HUES64 (cell line): ENCODE measurements around the gene ATP9A. TPM values are rescaled to one million over a fixed set of nuclear protein-coding genes. Genes with fewer than 3 reads are reported as not detected.
"Not testable (repeated sequence)": the region's sequence is repeated elsewhere in the genome, so short reads cannot be mapped to it uniquely, and the experiment has no call there.

Experiments used
- H3K27ac ChIP-seq: 2 replicates; pipeline ENCODE4 v1.7.0; 2013; ENCODE audit warnings: low read depth, low read length, inconsistent platforms
- H3K27me3 ChIP-seq: 2 replicates; pipeline ENCODE4 v1.6.1; 2013; ENCODE audit warnings: mild to moderate bottlenecking, low read length; ENCODE audit not compliant: insufficient read depth
- H3K36me3 ChIP-seq: 2 replicates; pipeline ENCODE4 v1.6.1; 2013; ENCODE audit warnings: mild to moderate bottlenecking, low read length; ENCODE audit not compliant: insufficient read depth
- H3K4me1 ChIP-seq: 2 replicates; pipeline ENCODE4 v1.6.1; 2013; ENCODE audit warnings: mild to moderate bottlenecking, low read length, moderate library complexity; ENCODE audit not compliant: insufficient read depth
- H3K4me3 ChIP-seq: 2 replicates; pipeline ENCODE4 v1.5.1; 2013; ENCODE audit warnings: mild to moderate bottlenecking, low read length, moderate library complexity
- H3K9ac ChIP-seq: 2 replicates; pipeline ENCODE4 v1.6.1; 2013; ENCODE audit warnings: mild to moderate bottlenecking, low read depth, low read length
- H3K9me3 ChIP-seq: 2 replicates; pipeline ENCODE4 v1.6.1; 2013; ENCODE audit warnings: low read depth, low read length; ENCODE audit not compliant: insufficient read depth
- WGBS: fragments of 150-250, 120-280 bp; methylation state at CpG from one replicate; pipeline ENCODE4 v1.1.7; 2013; ENCODE audit warnings: missing lambda C conversion rate; 5-methylcytosine and 5-hydroxymethylcytosine counted together
- polyA plus RNA-seq, 2 experiments: library from polyadenylated mRNA; stranded (reverse); fragments of 50-300 nt; gene quantifications; one replicate each; pipeline ENCODE4 v1.2.3, GENCODE V29; 2013

The ATP9A gene, protein sequence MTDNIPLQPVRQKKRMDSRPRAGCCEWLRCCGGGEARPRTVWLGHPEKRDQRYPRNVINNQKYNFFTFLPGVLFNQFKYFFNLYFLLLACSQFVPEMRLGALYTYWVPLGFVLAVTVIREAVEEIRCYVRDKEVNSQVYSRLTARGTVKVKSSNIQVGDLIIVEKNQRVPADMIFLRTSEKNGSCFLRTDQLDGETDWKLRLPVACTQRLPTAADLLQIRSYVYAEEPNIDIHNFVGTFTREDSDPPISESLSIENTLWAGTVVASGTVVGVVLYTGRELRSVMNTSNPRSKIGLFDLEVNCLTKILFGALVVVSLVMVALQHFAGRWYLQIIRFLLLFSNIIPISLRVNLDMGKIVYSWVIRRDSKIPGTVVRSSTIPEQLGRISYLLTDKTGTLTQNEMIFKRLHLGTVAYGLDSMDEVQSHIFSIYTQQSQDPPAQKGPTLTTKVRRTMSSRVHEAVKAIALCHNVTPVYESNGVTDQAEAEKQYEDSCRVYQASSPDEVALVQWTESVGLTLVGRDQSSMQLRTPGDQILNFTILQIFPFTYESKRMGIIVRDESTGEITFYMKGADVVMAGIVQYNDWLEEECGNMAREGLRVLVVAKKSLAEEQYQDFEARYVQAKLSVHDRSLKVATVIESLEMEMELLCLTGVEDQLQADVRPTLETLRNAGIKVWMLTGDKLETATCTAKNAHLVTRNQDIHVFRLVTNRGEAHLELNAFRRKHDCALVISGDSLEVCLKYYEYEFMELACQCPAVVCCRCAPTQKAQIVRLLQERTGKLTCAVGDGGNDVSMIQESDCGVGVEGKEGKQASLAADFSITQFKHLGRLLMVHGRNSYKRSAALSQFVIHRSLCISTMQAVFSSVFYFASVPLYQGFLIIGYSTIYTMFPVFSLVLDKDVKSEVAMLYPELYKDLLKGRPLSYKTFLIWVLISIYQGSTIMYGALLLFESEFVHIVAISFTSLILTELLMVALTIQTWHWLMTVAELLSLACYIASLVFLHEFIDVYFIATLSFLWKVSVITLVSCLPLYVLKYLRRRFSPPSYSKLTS
- 3.9 TPM for polyA plus RNA-seq (2013, experiment 1 of 2)
- 5.2 TPM for polyA plus RNA-seq (2013, experiment 2 of 2)

- Histone ChIP-seq H3K4me3 (peak within 1 kb of the TSS; percentile 62), H3K9ac (peak within 1 kb of the TSS; percentile 55), H3K27ac (no peak within 1 kb of the TSS), H3K9me3 (no peaks in the 10 kb centered on the region), H3K4me1 (no peaks in the 10 kb centered on the region), H3K27me3 (peaks cover 5% of the 10 kb centered on the region), H3K36me3 (no peaks in the 10 kb centered on the region)
- 2% methylated on average over 125 of the region's 131 CpGs for WGBS
These were observed at the start of gene ATP9A for GRCh38 chr20:51767867-51768758. Gene ATP9A, minus strand, starts transcription at chr20:51768390. Its CDS starts 21 bp downstream, at chr20:51768369.

DNA sequence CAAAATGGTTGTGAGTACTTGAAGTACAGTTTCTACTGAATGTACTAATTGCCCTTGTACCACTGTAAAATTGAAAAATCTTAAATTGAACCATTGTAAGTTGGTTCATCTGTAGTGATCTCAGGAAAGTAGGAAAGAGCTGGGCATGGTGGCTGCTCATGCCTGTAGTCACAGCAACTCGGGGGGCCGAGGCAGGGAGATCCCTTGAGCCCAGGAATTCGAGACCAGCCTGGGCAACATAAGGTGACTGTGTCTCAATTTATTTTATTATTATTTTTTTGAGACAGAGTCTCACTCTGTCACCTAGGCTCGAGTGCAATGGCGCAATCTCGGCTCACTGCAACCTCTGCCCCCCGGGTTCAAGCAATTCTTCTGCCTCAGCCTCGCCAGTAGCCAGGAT lies 48.7 kb upstream of the ATP9A start:
- not testable (repeated sequence) for H3K9me3 ChIP-seq, H3K9ac ChIP-seq, H3K27me3 ChIP-seq, H3K36me3 ChIP-seq, H3K4me3 ChIP-seq, H3K27ac ChIP-seq
- 96% methylated on average over 8 of the region's 8 CpGs for WGBS
- H3K4me1 ChIP-seq, result peaks cover 12% of the 10 kb centered on the region

GRCh38 chr20:51815383-51816076 lies 47.3 kb upstream of the ATP9A start:
- Histone ChIP-seq H3K9me3 (no peaks in the 10 kb centered on the region), H3K9ac (no peak overlapping the region), H3K27ac (no peak overlapping the region), H3K27me3 (no peaks in the 10 kb centered on the region), H3K4me3 (no peak overlapping the region), H3K4me1 (peaks cover 25% of the 10 kb centered on the region), H3K36me3 (no peaks in the 10 kb centered on the region)
- WGBS, result 92% methylated on average over 5 of the region's 5 CpGs

DNA sequence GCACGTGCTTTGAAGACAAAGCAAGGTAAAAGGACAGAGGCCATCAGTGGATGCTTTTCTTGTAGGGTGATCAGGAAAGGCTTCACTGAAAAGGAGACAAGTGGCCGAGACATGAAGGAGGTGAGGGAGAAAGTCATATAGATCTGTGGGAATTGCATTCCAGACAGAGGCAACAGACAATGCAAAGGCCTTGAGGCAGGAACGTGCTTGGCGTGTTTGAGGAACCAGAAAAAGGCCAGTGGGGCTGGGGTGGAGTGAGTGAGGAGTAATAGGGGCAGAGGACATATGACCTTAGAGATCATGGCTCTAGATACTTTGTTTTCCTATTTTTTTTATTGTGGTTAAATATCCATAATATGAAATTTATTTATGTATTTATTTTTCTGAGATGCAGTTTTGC lies 44.7 kb upstream of the ATP9A start:
- no peak overlapping the region for H3K4me3 ChIP-seq
- no peaks in the 10 kb centered on the region for H3K9me3 ChIP-seq
- no peak overlapping the region for H3K9ac ChIP-seq
- no peaks in the 10 kb centered on the region for H3K27me3 ChIP-seq
- H3K36me3 ChIP-seq, result no peaks in the 10 kb centered on the region
- peaks cover 28% of the 10 kb centered on the region for H3K4me1 ChIP-seq
- WGBS, result 86% methylated on average over 4 of the region's 4 CpGs
- no peak overlapping the region for H3K27ac ChIP-seq

DNA sequence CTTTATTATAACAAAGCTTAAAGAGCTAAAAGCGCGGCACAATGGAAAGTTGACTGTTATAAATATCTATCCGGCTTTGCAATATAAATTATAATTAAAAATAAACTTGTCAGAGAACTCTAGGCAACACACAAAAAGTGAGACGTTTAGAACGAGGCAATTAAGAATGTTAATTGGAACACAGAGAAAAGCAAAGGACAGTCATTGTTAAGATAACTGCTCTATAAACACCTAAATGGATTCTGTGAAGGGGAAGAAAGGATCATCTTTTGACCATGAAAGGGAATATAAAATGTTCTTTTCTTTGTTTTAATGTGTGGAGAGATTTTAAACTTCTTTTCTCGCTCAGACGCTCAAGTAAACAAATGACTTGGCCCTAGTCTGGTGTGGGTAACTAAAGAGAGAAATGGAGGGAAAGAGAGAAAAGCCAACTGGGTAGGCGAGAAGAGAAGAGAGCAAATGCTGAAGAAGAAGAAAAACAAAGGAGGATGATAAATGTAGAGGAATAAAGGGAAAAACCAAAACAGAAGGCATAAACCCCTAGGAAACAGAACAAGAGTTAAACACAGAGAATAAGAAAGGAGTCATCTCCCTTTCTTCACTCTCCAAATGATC lies 43.4 kb upstream of the ATP9A start:
- H3K9me3 ChIP-seq, result no peaks in the 10 kb centered on the region
- WGBS, result 14% methylated on average over 5 of the region's 8 CpGs
- H3K27ac ChIP-seq, result peak overlapping the region; percentile 47
- H3K36me3 ChIP-seq, result no peaks in the 10 kb centered on the region
- no peaks in the 10 kb centered on the region for H3K27me3 ChIP-seq
- H3K4me3 ChIP-seq, result no peak overlapping the region
- H3K9ac ChIP-seq, result peak overlapping the region; percentile 29; the same call in 1 of the 2 replicates
- H3K4me1 ChIP-seq, result peaks cover 28% of the 10 kb centered on the region

- H3K9ac ChIP-seq, result no peak overlapping the region
- H3K9me3 ChIP-seq, result no peaks in the 10 kb centered on the region
- no peaks in the 10 kb centered on the region for H3K27me3 ChIP-seq
- H3K36me3 ChIP-seq, result no peaks in the 10 kb centered on the region
- peak overlapping the region; percentile 47 for H3K27ac ChIP-seq
- WGBS, result 76% methylated on average over 3 of the region's 3 CpGs
- peaks cover 28% of the 10 kb centered on the region for H3K4me1 ChIP-seq
- H3K4me3 ChIP-seq, result no peak overlapping the region
These were observed 42.8 kb upstream of the ATP9A start for GRCh38 chr20:51811042-51811355.

GRCh38 chr20:51810155-51811041 lies 42.2 kb upstream of the ATP9A start:
- WGBS, result 90% methylated on average over 12 of the region's 13 CpGs
- Histone ChIP-seq H3K4me3 (no peak overlapping the region), H3K4me1 (peaks cover 28% of the 10 kb centered on the region), H3K9ac (no peak overlapping the region), H3K27me3 (no peaks in the 10 kb centered on the region), H3K36me3 (no peaks in the 10 kb centered on the region), H3K27ac (peak overlapping the region; percentile 47), H3K9me3 (no peaks in the 10 kb centered on the region)

DNA sequence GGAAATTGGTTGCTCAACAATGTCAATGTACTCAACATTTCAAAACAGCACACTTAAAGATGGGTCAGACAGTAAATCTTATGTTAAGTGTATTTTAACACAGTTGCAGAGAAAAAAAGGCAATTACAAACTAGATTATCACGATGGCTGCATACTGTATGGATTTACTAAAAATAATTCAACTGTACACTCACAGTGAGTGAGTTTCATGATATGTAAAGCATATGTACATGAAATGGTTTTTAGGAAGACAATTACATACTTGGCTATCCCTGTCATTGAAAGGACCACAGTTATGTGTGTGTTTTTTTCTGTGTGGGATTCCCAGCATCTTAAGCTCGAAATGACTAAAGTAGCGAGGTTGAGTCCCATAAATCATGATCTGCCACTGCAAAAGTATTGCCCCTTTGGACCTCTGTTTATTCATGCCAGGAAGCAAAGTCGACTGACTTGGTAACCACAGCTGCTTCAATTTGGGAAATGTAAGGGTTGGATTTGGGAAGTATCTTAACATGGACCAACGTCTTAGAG lies 39.6 kb upstream of the ATP9A start:
- Histone ChIP-seq H3K4me3 (no peak overlapping the region), H3K36me3 (no peaks in the 10 kb centered on the region), H3K9me3 (no peaks in the 10 kb centered on the region), H3K27ac (no peak overlapping the region), H3K27me3 (no peaks in the 10 kb centered on the region), H3K9ac (no peak overlapping the region), H3K4me1 (peaks cover 30% of the 10 kb centered on the region)
- WGBS, result 94% methylated on average over 4 of the region's 5 CpGs

- no peak overlapping the region for H3K27ac ChIP-seq
- 86% methylated on average over 7 of the region's 7 CpGs for WGBS
- H3K9me3 ChIP-seq, result no peaks in the 10 kb centered on the region
- H3K27me3 ChIP-seq, result no peaks in the 10 kb centered on the region
- no peaks in the 10 kb centered on the region for H3K36me3 ChIP-seq
- no peak overlapping the region for H3K4me3 ChIP-seq
- H3K9ac ChIP-seq, result no peak overlapping the region
- peaks cover 7% of the 10 kb centered on the region for H3K4me1 ChIP-seq
These were observed 36.6 kb upstream of the ATP9A start for GRCh38 chr20:51804754-51805153.
